Colonic mucosa (tissue), 4 donors: ENCODE data around the gene ICAM4. TPM values are rescaled to one million over a fixed set of nuclear protein-coding genes. Genes with fewer than 3 reads are reported as not detected.

ENCODE experiments used
- DNase-seq: peaks from one replicate; pipeline ENCODE4 v3.0.0-alpha.2; 2020
- H3K27ac ChIP-seq: fragments of 200-600 bp; one replicate; pipeline ENCODE4 v1.8.0; 2021
- H3K27me3 ChIP-seq: fragments of 200-600 bp; one replicate; pipeline ENCODE4 v1.8.0; 2021
- H3K36me3 ChIP-seq: fragments of 200-600 bp; one replicate; pipeline ENCODE4 v1.8.0; 2021
- H3K4me1 ChIP-seq: fragments of 200-600 bp; one replicate; pipeline ENCODE4 v1.8.0; 2021; ENCODE audit warnings: mild to moderate bottlenecking
- H3K4me3 ChIP-seq: fragments of 200-600 bp; one replicate; pipeline ENCODE4 v1.8.0; 2021
- H3K9ac ChIP-seq, 2 donors: one replicate each; pipeline ENCODE4 v1.7.0; 2013; ENCODE audit warnings: control low read depth in 2 of 2, low read depth in 2 of 2, low read length in 2 of 2
- H3K9me3 ChIP-seq: fragments of 200-600 bp; one replicate; pipeline ENCODE4 v1.8.0; 2021
- CTCF ChIP-seq: fragments of 200-600 bp; IDR thresholded peaks from one replicate; pipeline ENCODE4 v1.8.0; 2022; ENCODE audit warnings: antibody characterized with exemption, mild to moderate bottlenecking
- intact Hi-C: fragments of 100-400 bp; cut with DNase I; formaldehyde crosslinking; loops from one replicate; pipeline ENCODE4 v1.14.1; 2022
- total RNA-seq, 2 donors: library from RNA; stranded (reverse); fragmentation: NEBNext Ultra II Directional in 1 of 2; extraction: Animal tissue kit (Norgen Biotek cat#: 25700) in 1 of 2; gene quantifications; one replicate each; pipeline ENCODE4 v1.2.1, GENCODE V29; 2021
- donor health status: healthy.
- donor health status: DM: no; HTN: no; CAD: no.
- donor health status: DM: no; HTN: no; CAD: no.

Gene ICAM4
- total RNA-seq, 2 donors from 2014 or later = 0.19 to 0.37 TPM

- H3K27ac ChIP-seq = no peak overlapping the region
- no peaks in the 10 kb centered on the region for H3K9me3 ChIP-seq
- DNase-seq = no peak
- peaks cover 12% of the 10 kb centered on the region for H3K4me1 ChIP-seq
- no peak overlapping the region for H3K9ac ChIP-seq
- TF ChIP-seq CTCF = no peak
- H3K36me3 ChIP-seq = no peaks in the 10 kb centered on the region
- no peak overlapping the region for H3K4me3 ChIP-seq
- H3K27me3 ChIP-seq = no peaks in the 10 kb centered on the region
- intact Hi-C loops = no loop called here
These were observed 31.4 kb upstream of the ICAM4 start for GRCh38 chr19:10255358-10255757.

- DNase-seq = no peak
- Histone ChIP-seq H3K27ac (no peak overlapping the region), H3K9ac (no peak overlapping the region), H3K36me3 (no peaks in the 10 kb centered on the region), H3K4me1 (peaks cover 13% of the 10 kb centered on the region), H3K27me3 (no peaks in the 10 kb centered on the region), H3K9me3 (no peaks in the 10 kb centered on the region), H3K4me3 (no peak overlapping the region)
- no peak for TF ChIP-seq CTCF
- intact Hi-C loops = no loop called here
These were observed 30.2 kb upstream of the ICAM4 start for GRCh38 chr19:10256551-10256950.

- Histone ChIP-seq H3K9ac (no peak overlapping the region), H3K27ac (no peak overlapping the region), H3K9me3 (no peaks in the 10 kb centered on the region), H3K36me3 (no peaks in the 10 kb centered on the region), H3K4me1 (peaks cover 13% of the 10 kb centered on the region), H3K4me3 (no peak overlapping the region), H3K27me3 (no peaks in the 10 kb centered on the region)
- intact Hi-C loops = no loop called here
- TF ChIP-seq CTCF = no peak
- DNase-seq = no peak
These were observed 29.7 kb upstream of the ICAM4 start for GRCh38 chr19:10256970-10257615.

- TF ChIP-seq CTCF = no peak
- Histone ChIP-seq H3K27me3 (no peaks in the 10 kb centered on the region), H3K9ac (no peak overlapping the region), H3K36me3 (no peaks in the 10 kb centered on the region), H3K27ac (no peak overlapping the region), H3K4me1 (peaks cover 8% of the 10 kb centered on the region), H3K9me3 (no peaks in the 10 kb centered on the region), H3K4me3 (no peak overlapping the region)
- intact Hi-C loops = no loop called here
- no peak for DNase-seq
These were observed 28.6 kb upstream of the ICAM4 start for GRCh38 chr19:10258080-10258710.

- Histone ChIP-seq H3K9me3 (no peaks in the 10 kb centered on the region), H3K9ac (no peak overlapping the region), H3K27me3 (no peaks in the 10 kb centered on the region), H3K27ac (no peak overlapping the region), H3K4me3 (no peak overlapping the region), H3K4me1 (peaks cover 8% of the 10 kb centered on the region), H3K36me3 (no peaks in the 10 kb centered on the region)
- intact Hi-C loops = no loop called here
- peak; percentile 71 for TF ChIP-seq CTCF
- peak; percentile 87 for DNase-seq
These were observed 27.4 kb upstream of the ICAM4 start for GRCh38 chr19:10259162-10259905.
